Uterus (tissue), 4 donors: ENCODE measurements around the gene SERPINA1. TPM values are rescaled to one million over a fixed set of nuclear protein-coding genes. Genes with fewer than 3 reads are reported as not detected.

Experiments used
- DNase-seq, 2 donors: peaks; one replicate each; pipeline ENCODE4 v3.0.0-alpha.2; 2019 to 2020
- H3K27ac ChIP-seq, 2 donors: fragments of 200-600 bp; sonication (generic); 1 replicate in 1 of 2; 2 replicates in 1 of 2; pipeline ENCODE4 v1.5.1; 2016 to 2018
- H3K27me3 ChIP-seq, 2 donors: fragments of 200-600 bp; sonication (generic); one replicate each; pipeline ENCODE4 v1.5.1; 2018 to 2019; ENCODE audit warnings: control low read depth in 1 of 2
- H3K36me3 ChIP-seq, 2 donors: fragments of 200-600 bp; sonication (generic); one replicate each; pipeline ENCODE4 v1.5.1; 2019; ENCODE audit warnings: control low read depth in 1 of 2
- H3K4me1 ChIP-seq, 2 donors: fragments of 200-600 bp; sonication (generic); one replicate each; pipeline ENCODE4 v1.5.1; 2018 to 2019; ENCODE audit warnings: control low read depth in 1 of 2
- H3K4me3 ChIP-seq, 2 donors: fragments of 200-600 bp; sonication (generic); 1 replicate in 1 of 2; 2 replicates in 1 of 2; pipeline ENCODE4 v1.5.1; 2018 to 2019; ENCODE audit warnings: mild to moderate bottlenecking in 1 of 2
- H3K9me3 ChIP-seq, 2 donors: fragments of 200-600 bp; sonication (generic); one replicate each; pipeline ENCODE4 v1.5.1; 2019; ENCODE audit warnings: control low read depth in 1 of 2
- CTCF ChIP-seq, 4 experiments: fragments of 200-600 bp in 2 of 4; fragments of 450-650 bp in 2 of 4; sonication (generic) in 2 of 4; IDR thresholded peaks; one replicate each; pipeline ENCODE4 v1.5.1; 2016 to 2019; ENCODE audit warnings: antibody characterized with exemption in 4 of 4, mild to moderate bottlenecking in 2 of 4, moderate library complexity in 1 of 4
- POLR2A ChIP-seq, 2 donors: fragments of 450-650 bp; IDR thresholded peaks; one replicate each; pipeline ENCODE4 v1.6.1; 2016; ENCODE audit warnings: antibody characterized with exemption in 2 of 2, mild to moderate bottlenecking in 1 of 2, moderate library complexity in 1 of 2
- intact Hi-C: fragments of 100-400 bp; cut with DNase I; formaldehyde crosslinking; loops from one replicate; pipeline ENCODE4 v1.15.1; 2023; ENCODE audit warnings: low total_unique reads
- total RNA-seq, 4 donors: library from RNA; depleted of rRNA in 3 of 4; stranded (reverse); fragments of >200 nt in 3 of 4; gene quantifications; one replicate each; pipeline versions ENCODE4 v1.1.0 to v1.2.4, GENCODE V29; 2014 to 2023
- donor health status: DM: yes; HTN: yes; CAD: no.

Gene SERPINA1
- total RNA-seq, 4 donors from 2014 or later = 0.88 to 6.6 (median 4.9) TPM; not detected in 1

GRCh38 chr14:94387051-94388026 is 1.1 kb downstream of the SERPINA1 start:
- Histone ChIP-seq H3K27ac (no peak overlapping the region), H3K9me3 (no peaks in the 10 kb centered on the region), H3K4me1 (no peaks in the 10 kb centered on the region), H3K4me3 (no peak overlapping the region), H3K27me3 (no peaks in the 10 kb centered on the region), H3K36me3 (no peaks in the 10 kb centered on the region)
- no peak for TF ChIP-seq CTCF (IDR thresholded peaks at IDR 0.05)
- no peak for TF ChIP-seq POLR2A (IDR thresholded peaks at IDR 0.05)
- intact Hi-C loops = no loop called here
- DNase-seq = no peak

- no peaks in the 10 kb centered on the region for H3K9me3 ChIP-seq
- no peak overlapping the region for H3K4me3 ChIP-seq
- no peaks in the 10 kb centered on the region for H3K36me3 ChIP-seq
- H3K4me1 ChIP-seq = no peaks in the 10 kb centered on the region
- no peak for TF ChIP-seq CTCF (IDR thresholded peaks at IDR 0.05)
- no peak for TF ChIP-seq POLR2A (IDR thresholded peaks at IDR 0.05)
- no peak overlapping the region for H3K27ac ChIP-seq
- DNase-seq = no peak
- no peaks in the 10 kb centered on the region for H3K27me3 ChIP-seq
- intact Hi-C loops = no loop called here
Observed at GRCh38 chr14:94386085-94387031, 2.0 kb downstream of the SERPINA1 start.

GRCh38 chr14:94385553-94386057 is 2.8 kb downstream of the SERPINA1 start:
- H3K4me3 ChIP-seq = no peak overlapping the region
- H3K36me3 ChIP-seq = no peaks in the 10 kb centered on the region
- no peak for DNase-seq
- intact Hi-C loops = no loop called here
- no peak for TF ChIP-seq CTCF (IDR thresholded peaks at IDR 0.05)
- no peak for TF ChIP-seq POLR2A (IDR thresholded peaks at IDR 0.05)
- no peak overlapping the region for H3K27ac ChIP-seq
- H3K27me3 ChIP-seq = no peaks in the 10 kb centered on the region
- H3K9me3 ChIP-seq = no peaks in the 10 kb centered on the region
- H3K4me1 ChIP-seq = no peaks in the 10 kb centered on the region

- no peaks in the 10 kb centered on the region for H3K27me3 ChIP-seq
- H3K36me3 ChIP-seq = no peaks in the 10 kb centered on the region
- no peak overlapping the region for H3K4me3 ChIP-seq
- H3K9me3 ChIP-seq = no peaks in the 10 kb centered on the region
- TF ChIP-seq POLR2A (IDR thresholded peaks at IDR 0.05) (no peak), CTCF (IDR thresholded peaks at IDR 0.05) (no peak)
- H3K27ac ChIP-seq = no peak overlapping the region
- no peak for DNase-seq
- H3K4me1 ChIP-seq = no peaks in the 10 kb centered on the region
- intact Hi-C loops = no loop called here
Observed at GRCh38 chr14:94384342-94384741, 4.1 kb downstream of the SERPINA1 start.
